ENCODE results near the gene PREP.

DNA sequence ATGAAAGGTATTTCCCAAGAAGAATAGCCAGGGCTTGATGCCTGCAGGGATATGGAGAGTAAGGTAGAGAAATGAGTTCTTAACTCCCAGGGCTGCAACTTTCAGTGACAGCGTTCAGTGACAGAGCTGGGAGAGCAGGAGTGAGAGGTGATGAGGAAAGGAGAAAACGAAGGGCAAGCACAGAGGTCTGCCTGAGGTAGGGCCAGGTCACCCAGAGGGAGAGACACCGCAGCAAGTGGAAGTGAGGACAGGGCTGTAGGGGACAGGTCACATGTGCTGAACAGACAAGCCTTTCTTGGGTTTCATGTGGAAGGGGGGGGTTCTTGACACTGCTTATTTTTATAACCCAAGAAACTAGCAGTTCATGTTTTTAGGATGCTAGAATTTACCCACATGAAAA is 72.5 kb downstream of the PREP start:
- TF ChIP-seq EP300 (IDR thresholded peaks at IDR 0.05; ENCODE audit: low read depth) = no peak
- TF ChIP-seq, protein P1, sequence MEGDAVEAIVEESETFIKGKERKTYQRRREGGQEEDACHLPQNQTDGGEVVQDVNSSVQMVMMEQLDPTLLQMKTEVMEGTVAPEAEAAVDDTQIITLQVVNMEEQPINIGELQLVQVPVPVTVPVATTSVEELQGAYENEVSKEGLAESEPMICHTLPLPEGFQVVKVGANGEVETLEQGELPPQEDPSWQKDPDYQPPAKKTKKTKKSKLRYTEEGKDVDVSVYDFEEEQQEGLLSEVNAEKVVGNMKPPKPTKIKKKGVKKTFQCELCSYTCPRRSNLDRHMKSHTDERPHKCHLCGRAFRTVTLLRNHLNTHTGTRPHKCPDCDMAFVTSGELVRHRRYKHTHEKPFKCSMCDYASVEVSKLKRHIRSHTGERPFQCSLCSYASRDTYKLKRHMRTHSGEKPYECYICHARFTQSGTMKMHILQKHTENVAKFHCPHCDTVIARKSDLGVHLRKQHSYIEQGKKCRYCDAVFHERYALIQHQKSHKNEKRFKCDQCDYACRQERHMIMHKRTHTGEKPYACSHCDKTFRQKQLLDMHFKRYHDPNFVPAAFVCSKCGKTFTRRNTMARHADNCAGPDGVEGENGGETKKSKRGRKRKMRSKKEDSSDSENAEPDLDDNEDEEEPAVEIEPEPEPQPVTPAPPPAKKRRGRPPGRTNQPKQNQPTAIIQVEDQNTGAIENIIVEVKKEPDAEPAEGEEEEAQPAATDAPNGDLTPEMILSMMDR (IDR thresholded peaks at IDR 0.05) = no peak
- no peak for TF ChIP-seq POLR2AphosphoS5 (IDR thresholded peaks at IDR 0.05)
- no peak for TF ChIP-seq POLR2A (IDR thresholded peaks at IDR 0.05)
